RWPE2 (cell line): Measurements from ENCODE around the gene VEGFA.

ENCODE experiments used
- ATAC-seq: fragments of 200-7000 bp; cut with Tn5 transposase; 3 replicates; pipeline ENCODE4 v1.9.1; 2021; ENCODE audit warnings: low read depth
- DNase-seq: peaks from one replicate; pipeline ENCODE4 v3.0.0-alpha.2; 2020; ENCODE audit warnings: low spot score
- H3K27ac ChIP-seq: fragments of 450-650 bp; 2 replicates; pipeline ENCODE4 v1.5.1; 2017; ENCODE audit warnings: mild to moderate bottlenecking; ENCODE audit not compliant: poor library complexity, severe bottlenecking
- H3K27me3 ChIP-seq: fragments of 250-450 bp; sonication (Bioruptor Pico); 2 replicates; pipeline ENCODE4 v1.5.1; 2021; ENCODE audit warnings: mild to moderate bottlenecking, moderate library complexity; ENCODE audit not compliant: insufficient read depth, poor library complexity, severe bottlenecking
- H3K36me3 ChIP-seq: fragments of 250-450 bp; sonication (Bioruptor Pico); 2 replicates; pipeline ENCODE4 v1.5.1; 2020; ENCODE audit warnings: low read depth, mild to moderate bottlenecking, moderate library complexity
- H3K4me1 ChIP-seq: fragments of 250-450 bp; sonication (Bioruptor Pico); 2 replicates; pipeline ENCODE4 v1.5.1; 2021; ENCODE audit warnings: mild to moderate bottlenecking, moderate library complexity; ENCODE audit not compliant: insufficient read depth, poor library complexity, severe bottlenecking
- H3K4me3 ChIP-seq: fragments of 250-450 bp; sonication (Bioruptor Pico); 2 replicates; pipeline ENCODE4 v1.5.1; 2021; ENCODE audit warnings: mild to moderate bottlenecking, moderate library complexity; ENCODE audit not compliant: severe bottlenecking
- H3K9me3 ChIP-seq: fragments of 250-450 bp; sonication (Bioruptor Pico); 2 replicates; pipeline ENCODE4 v1.5.1; 2021; ENCODE audit warnings: mild to moderate bottlenecking, moderate library complexity; ENCODE audit not compliant: severe bottlenecking
- TF ChIP-seq, protein P1 (sequence below): fragments of 450-650 bp; IDR thresholded peaks from one replicate; pipeline ENCODE4 v1.5.1; 2017; ENCODE audit warnings: mild to moderate bottlenecking, moderate library complexity; ENCODE audit not compliant: poor library complexity, severe bottlenecking

Gene VEGFA

GRCh38 chr6:43780293-43780692 lies 10.3 kb downstream of the VEGFA start:
- ATAC-seq (no peak), DNase-seq (no peak)
- TF ChIP-seq, protein P1, sequence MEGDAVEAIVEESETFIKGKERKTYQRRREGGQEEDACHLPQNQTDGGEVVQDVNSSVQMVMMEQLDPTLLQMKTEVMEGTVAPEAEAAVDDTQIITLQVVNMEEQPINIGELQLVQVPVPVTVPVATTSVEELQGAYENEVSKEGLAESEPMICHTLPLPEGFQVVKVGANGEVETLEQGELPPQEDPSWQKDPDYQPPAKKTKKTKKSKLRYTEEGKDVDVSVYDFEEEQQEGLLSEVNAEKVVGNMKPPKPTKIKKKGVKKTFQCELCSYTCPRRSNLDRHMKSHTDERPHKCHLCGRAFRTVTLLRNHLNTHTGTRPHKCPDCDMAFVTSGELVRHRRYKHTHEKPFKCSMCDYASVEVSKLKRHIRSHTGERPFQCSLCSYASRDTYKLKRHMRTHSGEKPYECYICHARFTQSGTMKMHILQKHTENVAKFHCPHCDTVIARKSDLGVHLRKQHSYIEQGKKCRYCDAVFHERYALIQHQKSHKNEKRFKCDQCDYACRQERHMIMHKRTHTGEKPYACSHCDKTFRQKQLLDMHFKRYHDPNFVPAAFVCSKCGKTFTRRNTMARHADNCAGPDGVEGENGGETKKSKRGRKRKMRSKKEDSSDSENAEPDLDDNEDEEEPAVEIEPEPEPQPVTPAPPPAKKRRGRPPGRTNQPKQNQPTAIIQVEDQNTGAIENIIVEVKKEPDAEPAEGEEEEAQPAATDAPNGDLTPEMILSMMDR: no peak
- Histone ChIP-seq H3K4me3 (no peak overlapping the region), H3K36me3 (peaks cover 99% of the 10 kb centered on the region), H3K4me1 (no peaks in the 10 kb centered on the region), H3K27ac (peak overlapping the region; percentile 6), H3K27me3 (no peaks in the 10 kb centered on the region), H3K9me3 (no peaks in the 10 kb centered on the region)

DNA sequence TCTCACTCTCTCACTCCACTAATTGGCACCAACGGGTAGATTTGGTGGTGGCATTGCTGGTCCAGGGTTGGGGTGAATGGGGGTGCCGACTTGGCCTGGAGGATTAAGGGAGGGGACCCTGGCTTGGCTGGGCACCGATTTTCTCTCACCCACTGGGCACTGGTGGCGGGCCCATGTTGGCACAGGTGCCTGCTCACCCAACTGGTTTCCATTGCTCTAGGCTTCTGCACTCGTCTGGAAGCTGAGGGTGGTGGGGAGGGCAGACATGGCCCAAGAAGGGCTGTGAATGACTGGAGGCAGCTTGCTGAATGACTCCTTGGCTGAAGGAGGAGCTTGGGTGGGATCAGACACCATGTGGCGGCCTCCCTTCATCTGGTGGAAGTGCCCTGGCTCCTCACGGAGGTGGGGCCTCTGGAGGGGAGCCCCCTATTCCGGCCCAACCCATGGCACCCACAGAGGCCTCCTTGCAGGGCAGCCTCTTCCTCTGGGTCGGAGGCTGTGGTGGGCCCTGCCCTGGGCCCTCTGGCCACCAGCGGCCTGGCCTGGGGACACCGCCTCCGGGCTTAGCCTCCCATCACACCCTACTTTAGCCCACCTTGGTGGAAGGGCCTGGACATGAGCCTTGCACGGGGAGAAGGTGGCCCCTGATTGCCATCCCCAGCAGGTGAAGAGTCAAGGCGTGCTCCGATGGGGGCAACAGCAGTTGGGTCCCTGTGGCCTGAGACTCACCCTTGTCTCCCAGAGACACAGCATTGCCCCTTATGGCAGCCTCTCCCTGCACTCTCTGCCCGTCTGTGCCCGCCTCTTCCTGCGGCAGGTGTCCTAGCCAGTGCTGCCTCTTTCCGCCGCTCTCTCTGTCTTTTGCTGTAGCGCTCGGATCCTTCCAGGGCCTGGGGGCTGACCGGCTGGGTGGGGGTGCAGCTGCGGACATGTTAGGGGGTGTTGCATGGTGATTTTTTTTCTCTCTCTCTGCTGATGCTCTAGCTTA lies 11.2 kb downstream of the VEGFA start:
- H3K27me3 ChIP-seq: no peaks in the 10 kb centered on the region
- DNase-seq (no peak), ATAC-seq (no peak)
- TF ChIP-seq, protein P1: no peak
- H3K9me3 ChIP-seq: no peaks in the 10 kb centered on the region
- no peak overlapping the region for H3K27ac ChIP-seq
- H3K4me1 ChIP-seq: no peaks in the 10 kb centered on the region
- peaks cover 98% of the 10 kb centered on the region for H3K36me3 ChIP-seq
- H3K4me3 ChIP-seq: no peak overlapping the region

DNA sequence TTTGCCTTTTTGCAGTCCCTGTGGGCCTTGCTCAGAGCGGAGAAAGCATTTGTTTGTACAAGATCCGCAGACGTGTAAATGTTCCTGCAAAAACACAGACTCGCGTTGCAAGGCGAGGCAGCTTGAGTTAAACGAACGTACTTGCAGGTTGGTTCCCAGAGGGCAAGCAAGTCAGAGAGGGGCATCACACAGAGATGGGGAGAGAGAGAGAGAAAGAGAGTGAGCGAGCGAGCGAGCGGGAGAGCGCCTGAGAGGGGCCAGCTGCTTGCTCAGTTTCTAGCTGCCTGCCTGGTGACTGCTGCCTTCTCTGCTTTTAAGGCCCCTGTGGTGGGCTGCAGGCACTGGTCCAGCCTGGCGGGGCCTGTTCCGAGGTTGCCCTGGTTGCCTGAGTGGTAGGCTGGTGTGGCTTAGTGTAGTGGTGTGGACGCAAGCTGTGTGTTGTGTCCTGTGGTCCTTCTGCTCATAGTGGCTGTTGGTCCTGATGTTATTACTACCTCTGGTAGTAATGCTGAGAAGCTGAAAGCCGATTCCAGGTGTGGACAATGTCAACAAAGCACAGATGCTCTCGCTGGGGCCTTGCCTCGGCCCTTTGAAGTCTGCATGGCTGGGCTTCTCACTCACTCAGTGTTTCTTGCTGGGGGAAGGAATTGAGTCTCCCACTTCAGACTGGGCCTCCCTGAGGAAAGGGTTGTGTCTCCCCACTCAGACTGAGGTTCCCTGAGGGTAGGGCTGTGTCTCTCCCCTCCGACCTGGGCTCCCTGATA lies 12.1 kb downstream of the VEGFA start:
- ATAC-seq (no peak), DNase-seq (no peak)
- Histone ChIP-seq H3K27ac (no peak overlapping the region), H3K27me3 (no peaks in the 10 kb centered on the region), H3K4me3 (no peak overlapping the region), H3K36me3 (peaks cover 89% of the 10 kb centered on the region), H3K9me3 (no peaks in the 10 kb centered on the region), H3K4me1 (no peaks in the 10 kb centered on the region)
- TF ChIP-seq, protein P1: no peak

- Histone ChIP-seq H3K4me1 (no peaks in the 10 kb centered on the region), H3K9me3 (no peaks in the 10 kb centered on the region), H3K27me3 (no peaks in the 10 kb centered on the region), H3K27ac (no peak overlapping the region), H3K4me3 (no peak overlapping the region), H3K36me3 (peaks cover 81% of the 10 kb centered on the region)
- ATAC-seq (no peak), DNase-seq (no peak)
- TF ChIP-seq, protein P1: no peak
Measured at GRCh38 chr6:43782764-43783513, 12.9 kb downstream of the VEGFA start.
